K562 (cell line): ENCODE results near the gene IL6R. TPM values are rescaled to one million over a fixed set of nuclear protein-coding genes. Genes with fewer than 3 reads are reported as not detected.

Source experiments
- ATAC-seq: fragments of 200-7000 bp; cut with Tn5 transposase; 3 replicates; pipeline ENCODE4 v1.9.1; 2020; ENCODE audit warnings: moderate library complexity
- BruUV-seq: library from RNA; stranded (reverse); fragments of 400-500 nt; replicated peaks from 2 replicates; lab custom pipeline; 2021; lab: Mats Ljungman, UMichigan
- CTCF ChIA-PET: fragments of 300-600 bp; formaldehyde crosslinking; extraction: SDS; loops from one replicate; lab custom pipeline; 2021; ENCODE audit warnings: low intra/inter-chr PET ratio; lab: Yijun Ruan, JAX
- POLR2A ChIA-PET: fragments of 300-600, 350-650 bp; sonication (Branson Sonifier 250); formaldehyde crosslinking; extraction: SDS; loops from one replicate; lab custom pipeline; 2021; ENCODE audit warnings: antibody characterized with exemption, inconsistent platforms; lab: Yijun Ruan, JAX
- DNase-seq, 4 experiments: peaks; one replicate each; pipeline versions ENCODE4 v3.0.0 to v3.0.0-alpha.2; 2011 to 2018; ENCODE audit warnings: low spot score in 3 of 4, mixed read lengths in 3 of 4; ENCODE audit errors: extremely low read depth in 1 of 4
- FAIRE-seq: peaks from 2 replicates; lab custom pipeline; 2011; peaks lifted over from hg19 to GRCh38; lab: Jason Lieb, UNC
- H2AFZ ChIP-seq: 2 replicates; pipeline ENCODE4 v1.6.0; 2011; ENCODE audit warnings: low read depth, low read length, control low read depth, inconsistent platforms
- H3K27ac ChIP-seq: fragments of 200-600 bp; 3 replicates; pipeline ENCODE4 v1.8.0; 2011; ENCODE audit warnings: low read depth, mild to moderate bottlenecking, control low read depth, inconsistent platforms, low read length, moderate library complexity, mixed read lengths; ENCODE audit errors: extremely low read depth
- H3K27me3 ChIP-seq, 2 experiments: fragments of 300-600 bp in 1 of 2; 2 replicates in 1 of 2; 3 replicates in 1 of 2; pipeline versions ENCODE4 v1.6.0 to v1.8.0; 2011; ENCODE audit warnings: inconsistent platforms in 2 of 2, low read length in 2 of 2, mild to moderate bottlenecking in 1 of 2, mixed read lengths in 1 of 2, moderate library complexity in 1 of 2; ENCODE audit not compliant: control insufficient read depth in 2 of 2, insufficient read depth in 2 of 2
- H3K36me3 ChIP-seq: fragments of 300-600 bp; 3 replicates; pipeline ENCODE4 v1.8.0; 2011; ENCODE audit warnings: mild to moderate bottlenecking, low read length, inconsistent platforms; ENCODE audit not compliant: control insufficient read depth, insufficient read depth
- H3K4me1 ChIP-seq, 2 experiments: fragments of 200-600 bp in 1 of 2; replicated peaks in 1 of 2; 2 replicates in 1 of 2; 3 replicates in 1 of 2; pipeline versions ENCODE4 v1.5.1 to v1.8.0; 2011; ENCODE audit warnings: inconsistent platforms in 2 of 2, low read length in 2 of 2, mild to moderate bottlenecking in 1 of 2, mixed read lengths in 1 of 2, moderate library complexity in 1 of 2; ENCODE audit not compliant: control insufficient read depth in 2 of 2, insufficient read depth in 2 of 2
- H3K4me2 ChIP-seq: 2 replicates; pipeline ENCODE4 v1.6.1; 2011; ENCODE audit warnings: low read length, control low read depth, inconsistent platforms, mixed read lengths; ENCODE audit not compliant: insufficient read depth
- H3K4me3 ChIP-seq: fragments of 200-600 bp; sonication (generic), shearing (Covaris generic); 2 replicates; pipeline ENCODE4 v1.5.1; 2016; ENCODE audit warnings: control low read depth, inconsistent platforms
- H3K79me2 ChIP-seq: fragments of 200-600 bp; 3 replicates; pipeline ENCODE4 v1.8.0; 2011; ENCODE audit warnings: low read length, inconsistent platforms; ENCODE audit not compliant: control insufficient read depth, insufficient read depth
- H3K9ac ChIP-seq, 2 experiments: 2 replicates each; pipeline versions ENCODE4 v1.6.0 to v1.6.1; 2011; ENCODE audit warnings: low read depth in 2 of 2, low read length in 2 of 2, control low read depth in 1 of 2, inconsistent platforms in 1 of 2, mild to moderate bottlenecking in 1 of 2, mixed read lengths in 1 of 2; ENCODE audit not compliant: insufficient read depth in 1 of 2
- H3K9me1 ChIP-seq: one replicate; pipeline ENCODE4 v1.6.0; 2011; ENCODE audit warnings: inconsistent platforms, mild to moderate bottlenecking, low read length, moderate library complexity; ENCODE audit not compliant: control insufficient read depth, insufficient read depth
- H3K9me3 ChIP-seq: replicated peaks from 2 replicates; pipeline ENCODE4 v1.5.1; 2011; ENCODE audit warnings: low read depth, low read length, inconsistent platforms; ENCODE audit not compliant: control insufficient read depth, insufficient read depth
- H4K20me1 ChIP-seq: replicated peaks from 2 replicates; pipeline ENCODE4 v1.6.1; 2011; ENCODE audit warnings: low read length, inconsistent platforms, mixed read lengths; ENCODE audit not compliant: control insufficient read depth, insufficient read depth
- ATF3 ChIP-seq, 2 experiments: fragments of 450-650 bp in 1 of 2; sonication (generic) in 1 of 2; formaldehyde crosslinking in 1 of 2; IDR thresholded peaks in 1 of 2; conservative IDR thresholded peaks in 1 of 2; 2 replicates each; pipeline versions ENCODE4 v1.6.1 to v1.8.1; 2016 to 2023; ENCODE audit warnings: mild to moderate bottlenecking in 2 of 2, moderate library complexity in 2 of 2, inconsistent platforms in 1 of 2, missing genetic modification reagents in 1 of 2
- ETV5 ChIP-seq: sonication (generic); formaldehyde crosslinking; IDR thresholded peaks from 2 replicates; pipeline ENCODE4 v1.4.0; 2020; ENCODE audit warnings: low read depth, mild to moderate bottlenecking, missing genetic modification reagents
- RBBP5 ChIP-seq: fragments of 200-600 bp; sonication (generic); IDR thresholded peaks from 2 replicates; pipeline ENCODE4 v1.6.1; 2012; ENCODE audit warnings: borderline replicate concordance, mild to moderate bottlenecking, low read length, control low read depth, inconsistent platforms; ENCODE audit not compliant: insufficient read depth, poor library complexity, severe bottlenecking
- RBM14 ChIP-seq: fragments of 200-400 bp; formaldehyde crosslinking; IDR thresholded peaks from 2 replicates; pipeline ENCODE4 v1.6.1; 2018; ENCODE audit warnings: low read depth, mild to moderate bottlenecking, low read length, moderate library complexity, borderline replicate concordance; ENCODE audit not compliant: insufficient read depth
- SREBF1 ChIP-seq: fragments of 150-350 bp; IDR thresholded peaks from 2 replicates; pipeline ENCODE4 v1.6.1; 2014; ENCODE audit warnings: antibody characterized with exemption, low read depth, low read length, borderline replicate concordance
- ZKSCAN3 ChIP-seq: fragments of 250-450 bp; sonication (Bioruptor Pico); IDR thresholded peaks from 2 replicates; pipeline ENCODE4 v1.4.0; 2020
- ZNF785 ChIP-seq: fragments of 250-450 bp; sonication (Bioruptor Pico); IDR thresholded peaks from 2 replicates; pipeline ENCODE4 v1.4.0; 2020; ENCODE audit warnings: mild to moderate bottlenecking
- WGBS: fragments of 100-300 bp; shearing (Covaris generic); methylation state at CpG from one replicate; pipeline ENCODE4 v1.1.6; 2016; ENCODE audit warnings: low coverage, mixed read lengths; ENCODE audit not compliant: insufficient coverage; ENCODE audit errors: missing lambda C conversion rate; 5-methylcytosine and 5-hydroxymethylcytosine counted together
- in situ Hi-C: fragments of 300-500 bp; cut with MboI; formaldehyde crosslinking; loops from 4 replicates; pipeline ENCODE4 v1.15.0; 2018; ENCODE audit warnings: inconsistent platforms, mixed read lengths
- intact Hi-C: fragments of 100-400 bp; cut with micrococcal nuclease; formaldehyde crosslinking; loops from 2 replicates; pipeline ENCODE4 v1.14.2; 2022
- polyA plus RNA-seq, 8 experiments: library from polyadenylated mRNA; depleted of rRNA in 4 of 8; stranded (reverse) in 5 of 8; unstranded in 3 of 8; fragments of >200 nt; fragmentation: Nextera tagmentation in 2 of 8; fragmentation: Illumina TruSeq in 1 of 8; extraction: Ambion mirVana in 2 of 8; extraction: Trizol in 1 of 8; gene quantifications; 2 replicates each; pipeline versions ENCODE4 v1.2.1 to v1.2.3, GENCODE V29; 2011 to 2014; ENCODE audit warnings: inconsistent platforms in 1 of 8, missing spikeins in 1 of 8
- total RNA-seq, 7 experiments: library from RNA; depleted of rRNA in 6 of 7; stranded (reverse); fragments of >200 nt in 6 of 7; fragmentation: Illumina TruSeq in 2 of 7; extraction: Trizol in 2 of 7; gene quantifications; 2 replicates each; pipeline versions ENCODE4 v1.2.1 to v1.2.3, GENCODE V29; 2011 to 2021; ENCODE audit warnings: low replicate concordance in 1 of 7
- TF ChIP-seq, protein P1 (sequence below): fragments of 450-650 bp; IDR thresholded peaks from 2 replicates; pipeline ENCODE4 v1.6.1; 2017; ENCODE audit warnings: antibody characterized with exemption

The IL6R gene
- total and polyA plus RNA-seq, 9 of the 15 experiments (the other 6 are each of a cell fraction or from before 2014, with no cell fraction given): 0.05 to 1.1 (median 0.11) TPM; not detected in 2

- TF ChIP-seq ATF3 (IDR thresholded peaks at IDR 0.05) (peak; percentile 60; the same call in 1 of the 2 replicates), ATF3 (CRISPR knock-in tag; conservative IDR thresholded peaks at IDR 0.05) (no peak), ZNF785 (CRISPR knock-in tag) (no peak)
These were observed 14.8 kb downstream of the IL6R start (continued) for GRCh38 chr1:154419620-154420571.

DNA sequence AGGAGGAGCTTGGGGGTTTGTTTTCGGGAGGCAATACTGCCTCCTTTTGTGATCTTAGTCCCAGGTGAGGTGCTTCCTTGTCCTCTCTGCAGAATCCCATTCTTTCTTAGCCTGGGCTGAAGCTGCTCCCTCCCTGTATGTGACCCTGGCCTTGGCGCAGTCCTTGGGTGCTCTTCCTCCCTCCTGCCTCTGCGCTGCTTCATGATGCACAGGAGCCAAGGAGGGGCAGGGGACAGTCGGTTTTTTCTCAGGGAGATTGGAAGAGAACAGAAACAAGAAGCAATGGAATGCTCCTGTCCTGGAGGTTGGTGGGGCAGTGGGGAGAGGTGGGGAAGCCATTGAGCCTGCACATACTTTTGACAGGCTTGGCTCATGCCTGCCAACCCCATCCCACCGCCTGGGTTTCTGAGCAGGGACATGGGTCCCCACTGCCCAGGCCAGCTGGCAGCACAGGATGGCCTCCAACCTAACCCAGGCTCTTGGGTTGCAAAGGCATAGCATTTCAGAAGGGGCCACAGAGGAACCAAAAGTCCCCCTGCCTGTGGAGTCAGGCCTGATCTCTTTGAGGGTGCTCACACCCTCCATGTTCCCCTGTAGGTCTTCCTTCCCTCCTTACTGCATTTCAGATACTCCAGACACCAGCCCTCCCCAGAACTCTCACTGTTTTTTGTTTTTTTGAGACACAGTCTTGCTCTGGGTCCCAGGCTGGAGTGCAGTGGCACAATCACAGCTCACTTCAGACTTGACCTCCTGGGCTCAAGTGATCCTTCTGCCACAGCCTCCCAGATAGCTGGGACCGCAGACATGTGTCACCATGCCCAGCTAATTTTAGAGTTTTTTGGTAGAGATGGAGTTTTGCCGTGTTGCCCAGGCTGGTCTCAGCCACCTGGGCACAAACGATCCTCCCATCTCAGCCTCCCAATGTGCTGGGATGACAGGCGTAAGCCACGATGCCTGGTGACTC is 16.1 kb downstream of the IL6R start:
- H3K27me3 ChIP-seq: peaks cover 16 to 54% of the 10 kb centered on the region in 2 experiments; a peak in 4 of 5 replicates
- no peaks in the 10 kb centered on the region for H3K36me3 ChIP-seq
- H2AFZ ChIP-seq: no peak overlapping the region
- peaks cover 0 to 8% of the 10 kb centered on the region in 2 experiments; a peak in 2 of 5 replicates for H3K4me1 ChIP-seq
- no peaks in the 10 kb centered on the region for H3K9me3 ChIP-seq
- no peak overlapping the region for H3K4me2 ChIP-seq
- FAIRE-seq (no peak), ATAC-seq (no peak)
- no peaks in the 10 kb centered on the region for H3K79me2 ChIP-seq
- intact Hi-C loops: no loop called here
- H4K20me1 ChIP-seq: no peaks in the 10 kb centered on the region
- no peak overlapping the region for H3K4me3 ChIP-seq
- CTCF ChIA-PET: no interaction called here
- no TSS peak for BruUV-seq
- H3K9me1 ChIP-seq: no peaks in the 10 kb centered on the region
- 9% methylated on average over 10 of the region's 10 CpGs for WGBS
- TF ChIP-seq SREBF1: no peak
- no peak for TF ChIP-seq ETV5 (CRISPR knock-in tag)
- TF ChIP-seq RBBP5: no peak
- TF ChIP-seq, protein P1, sequence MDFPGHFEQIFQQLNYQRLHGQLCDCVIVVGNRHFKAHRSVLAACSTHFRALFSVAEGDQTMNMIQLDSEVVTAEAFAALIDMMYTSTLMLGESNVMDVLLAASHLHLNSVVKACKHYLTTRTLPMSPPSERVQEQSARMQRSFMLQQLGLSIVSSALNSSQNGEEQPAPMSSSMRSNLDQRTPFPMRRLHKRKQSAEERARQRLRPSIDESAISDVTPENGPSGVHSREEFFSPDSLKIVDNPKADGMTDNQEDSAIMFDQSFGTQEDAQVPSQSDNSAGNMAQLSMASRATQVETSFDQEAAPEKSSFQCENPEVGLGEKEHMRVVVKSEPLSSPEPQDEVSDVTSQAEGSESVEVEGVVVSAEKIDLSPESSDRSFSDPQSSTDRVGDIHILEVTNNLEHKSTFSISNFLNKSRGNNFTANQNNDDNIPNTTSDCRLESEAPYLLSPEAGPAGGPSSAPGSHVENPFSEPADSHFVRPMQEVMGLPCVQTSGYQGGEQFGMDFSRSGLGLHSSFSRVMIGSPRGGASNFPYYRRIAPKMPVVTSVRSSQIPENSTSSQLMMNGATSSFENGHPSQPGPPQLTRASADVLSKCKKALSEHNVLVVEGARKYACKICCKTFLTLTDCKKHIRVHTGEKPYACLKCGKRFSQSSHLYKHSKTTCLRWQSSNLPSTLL: no peak
- no peak for TF ChIP-seq ZKSCAN3
- TF ChIP-seq RBM14: no peak
- TF ChIP-seq, all 486 proteins: peak for 0
- Histone ChIP-seq H3K27ac (no peak overlapping the region), H3K9ac (no peak overlapping the region)
- in situ Hi-C loops: no loop called here
- POLR2A ChIA-PET: no interaction called here
- no peak for DNase-seq
